ENCODE results near the gene RIC8B.

RIC8B gene

DNA sequence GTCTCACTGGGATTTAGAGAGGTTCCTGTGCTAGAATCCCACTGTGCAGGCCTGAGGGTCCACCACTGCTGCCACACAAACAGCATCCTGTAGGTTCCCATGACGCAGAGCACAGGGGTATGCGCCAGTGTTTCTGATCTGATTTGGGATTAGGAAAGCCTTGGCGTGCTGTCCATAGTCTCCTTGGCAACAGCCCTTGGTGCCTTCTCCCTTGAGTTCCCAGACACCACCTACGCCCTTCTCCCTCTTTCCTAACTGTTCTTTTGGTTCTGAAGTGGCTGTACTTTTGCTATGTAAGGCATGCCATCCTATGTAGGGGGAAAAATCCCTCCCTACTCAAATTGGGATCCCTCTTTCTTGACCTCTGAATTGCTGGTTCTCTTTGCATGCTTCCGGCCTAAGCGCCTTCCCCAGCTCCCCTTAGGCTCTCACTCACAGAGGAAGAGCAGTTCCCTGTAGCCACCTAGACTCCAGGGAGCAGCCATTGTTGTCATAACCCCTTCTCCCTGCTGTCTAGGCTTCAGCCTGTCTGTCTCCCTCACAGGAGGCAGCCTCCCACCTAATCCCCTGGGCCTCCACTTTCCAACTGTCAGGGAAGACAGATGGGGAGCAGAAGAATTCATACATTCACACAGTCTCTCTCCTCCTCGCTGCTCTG, 14.8 kb upstream of the RIC8B start:
- H3K4me3 ChIP-seq (ENCODE audit: low read depth, low read length): no peak overlapping the region

DNA sequence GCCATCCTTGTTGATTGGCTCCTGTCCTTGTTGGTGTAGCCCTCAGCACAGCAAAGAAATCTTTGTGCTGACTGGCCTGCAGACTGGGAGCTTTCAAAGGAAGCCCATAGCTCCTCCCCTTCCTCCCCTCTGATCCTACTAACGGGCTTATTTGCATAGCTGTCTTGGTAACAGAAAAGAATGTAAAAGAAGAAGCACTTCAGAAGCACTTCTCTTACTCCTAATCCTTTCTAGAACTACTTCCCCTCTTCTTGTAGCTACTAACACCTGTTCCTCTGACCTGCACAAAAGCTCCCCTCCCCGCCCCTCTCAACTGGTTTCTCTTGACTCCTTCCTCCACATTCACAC, 14.3 kb upstream of the RIC8B start:
- no peak overlapping the region for H3K4me3 ChIP-seq (ENCODE audit: low read depth, low read length)
- TF ChIP-seq, protein P1, sequence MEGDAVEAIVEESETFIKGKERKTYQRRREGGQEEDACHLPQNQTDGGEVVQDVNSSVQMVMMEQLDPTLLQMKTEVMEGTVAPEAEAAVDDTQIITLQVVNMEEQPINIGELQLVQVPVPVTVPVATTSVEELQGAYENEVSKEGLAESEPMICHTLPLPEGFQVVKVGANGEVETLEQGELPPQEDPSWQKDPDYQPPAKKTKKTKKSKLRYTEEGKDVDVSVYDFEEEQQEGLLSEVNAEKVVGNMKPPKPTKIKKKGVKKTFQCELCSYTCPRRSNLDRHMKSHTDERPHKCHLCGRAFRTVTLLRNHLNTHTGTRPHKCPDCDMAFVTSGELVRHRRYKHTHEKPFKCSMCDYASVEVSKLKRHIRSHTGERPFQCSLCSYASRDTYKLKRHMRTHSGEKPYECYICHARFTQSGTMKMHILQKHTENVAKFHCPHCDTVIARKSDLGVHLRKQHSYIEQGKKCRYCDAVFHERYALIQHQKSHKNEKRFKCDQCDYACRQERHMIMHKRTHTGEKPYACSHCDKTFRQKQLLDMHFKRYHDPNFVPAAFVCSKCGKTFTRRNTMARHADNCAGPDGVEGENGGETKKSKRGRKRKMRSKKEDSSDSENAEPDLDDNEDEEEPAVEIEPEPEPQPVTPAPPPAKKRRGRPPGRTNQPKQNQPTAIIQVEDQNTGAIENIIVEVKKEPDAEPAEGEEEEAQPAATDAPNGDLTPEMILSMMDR (IDR thresholded peaks at IDR 0.05; ENCODE audit: low read depth, low read length): no peak

More for the DNA sequence above, 14.8 kb upstream of the RIC8B start:
- TF ChIP-seq, protein P1 (IDR thresholded peaks at IDR 0.05; ENCODE audit: low read depth, low read length): no peak

DNA sequence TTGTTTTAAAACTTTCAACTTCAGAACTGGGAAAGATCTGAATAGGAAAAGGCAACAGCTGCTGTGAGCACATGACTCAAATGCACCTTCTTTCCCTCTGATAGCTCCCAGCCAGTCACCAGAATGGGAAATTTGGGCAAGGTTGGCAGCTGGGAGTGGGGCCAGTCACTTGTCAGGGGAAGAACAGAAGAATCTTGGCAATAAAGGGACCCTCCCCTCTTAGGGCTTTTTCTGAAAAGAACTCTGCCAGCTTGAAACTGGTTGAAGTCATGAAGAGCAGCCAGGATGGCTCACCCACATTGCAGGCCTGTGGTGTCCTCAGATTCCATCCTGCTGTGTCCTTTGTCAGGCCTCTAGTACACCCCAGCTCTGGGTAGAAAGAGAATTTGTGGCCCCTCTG, 10.3 kb upstream of the RIC8B start:
- TF ChIP-seq, protein P1 (IDR thresholded peaks at IDR 0.05; ENCODE audit: low read depth, low read length): no peak
- no peak overlapping the region for H3K4me3 ChIP-seq (ENCODE audit: low read depth, low read length)

DNA sequence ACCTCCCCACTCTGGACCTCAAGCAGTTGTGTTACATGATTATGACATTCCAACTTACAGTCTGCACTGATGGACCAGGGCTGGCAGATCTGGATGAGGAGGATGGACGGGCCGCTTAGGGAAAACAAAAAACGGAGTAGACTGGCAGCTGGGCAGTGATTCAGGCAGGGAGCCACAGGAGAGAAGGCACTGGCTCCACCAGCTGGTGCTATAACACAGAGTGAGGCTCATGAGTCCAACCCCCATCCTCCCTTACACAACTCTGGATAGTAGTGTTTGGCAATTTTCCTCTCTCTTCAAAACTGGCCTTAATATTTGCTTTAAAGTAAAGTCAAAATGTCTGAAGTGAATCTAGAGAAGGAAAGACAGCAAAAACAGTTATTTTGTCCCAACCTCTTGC, 9.7 kb upstream of the RIC8B start:
- no peak overlapping the region for H3K4me3 ChIP-seq (ENCODE audit: low read depth, low read length)
- TF ChIP-seq, protein P1 (IDR thresholded peaks at IDR 0.05; ENCODE audit: low read depth, low read length): no peak

DNA sequence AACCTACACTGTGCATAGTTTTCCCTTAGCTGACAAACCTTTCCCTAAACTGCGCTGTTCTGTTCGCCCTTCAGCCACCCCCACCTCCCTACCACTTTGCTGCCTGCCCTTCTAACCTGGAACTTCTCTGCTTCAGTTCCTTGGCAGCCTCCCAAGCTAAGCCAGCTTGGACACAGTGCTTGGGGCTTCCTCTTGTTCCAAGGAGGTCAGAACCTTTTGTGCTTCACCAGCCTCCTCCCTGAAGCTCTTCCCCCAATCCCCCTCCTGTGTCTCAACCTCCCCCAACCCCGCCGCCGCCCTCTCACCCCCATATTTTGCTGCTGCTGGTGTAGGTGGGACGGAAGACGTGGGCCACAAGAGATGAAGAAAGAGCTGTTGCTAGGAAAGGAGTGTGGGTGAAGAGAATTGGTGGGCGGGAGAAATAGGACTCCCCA, 8.1 kb upstream of the RIC8B start:
- TF ChIP-seq, protein P1 (IDR thresholded peaks at IDR 0.05; ENCODE audit: low read depth, low read length): no peak
- H3K4me3 ChIP-seq (ENCODE audit: low read depth, low read length): no peak overlapping the region

DNA sequence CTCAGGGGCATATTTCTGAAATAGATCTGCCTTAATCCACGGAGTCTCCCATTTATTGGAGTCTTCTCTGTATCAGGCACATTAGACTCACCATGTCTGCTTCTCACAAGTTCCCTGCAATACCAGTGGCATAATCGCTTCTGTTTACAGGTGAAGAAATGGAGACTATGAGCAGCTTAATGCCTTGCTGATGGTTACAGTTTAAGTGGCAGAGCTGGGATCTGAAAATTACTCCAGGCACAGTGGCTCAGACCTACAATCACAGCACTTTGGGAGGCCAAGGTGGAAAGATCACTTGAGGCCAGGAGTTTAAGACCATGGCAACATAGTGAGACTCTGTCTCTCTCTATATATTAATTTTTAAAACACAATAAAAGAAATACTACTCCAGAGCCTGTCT, 7.3 kb upstream of the RIC8B start:
- no peak overlapping the region for H3K4me3 ChIP-seq (ENCODE audit: low read depth, low read length)

More for the DNA sequence above, 7.3 kb upstream of the RIC8B start:
- TF ChIP-seq, protein P1 (IDR thresholded peaks at IDR 0.05; ENCODE audit: low read depth, low read length): no peak
